Panc1 (cell line): ENCODE results near the gene OSBPL8. TPM values are rescaled to one million over a fixed set of nuclear protein-coding genes. Genes with fewer than 3 reads are reported as not detected.

Experiments
- ATAC-seq: fragments of 200-7000 bp; cut with Tn5 transposase; 2 replicates; pipeline ENCODE4 v1.9.1; 2020; ENCODE audit warnings: mild to moderate bottlenecking, moderate library complexity
- BruUV-seq: library from RNA; stranded (reverse); fragments of 400-500 nt; replicated peaks from 2 replicates; lab custom pipeline; 2021; lab: Mats Ljungman, UMichigan
- CTCF ChIA-PET: fragments of 300-600 bp; sonication (Branson Sonifier 250); formaldehyde crosslinking; loops from one replicate; lab custom pipeline; 2022; ENCODE audit warnings: antibody characterized with exemption; lab: Charles Lee
- POLR2A ChIA-PET: fragments of 300-600 bp; sonication (Branson Sonifier 250); formaldehyde crosslinking; loops from one replicate; lab custom pipeline; 2022; ENCODE audit warnings: antibody characterized with exemption; lab: Charles Lee
- DNase-seq: peaks from one replicate; pipeline ENCODE4 v3.0.0-alpha.2; 2010; ENCODE audit warnings: low read depth, low spot score
- H3K27ac ChIP-seq: 2 replicates; pipeline ENCODE4 v1.5.1; 2011; ENCODE audit warnings: mild to moderate bottlenecking, low read length, inconsistent platforms
- H3K27me3 ChIP-seq: fragments of 200-500 bp; sonication (Bioruptor generic); 2 replicates; pipeline ENCODE4 v1.6.0; 2014; ENCODE audit warnings: low read length, inconsistent platforms; ENCODE audit not compliant: control insufficient read depth, insufficient read depth
- H3K36me3 ChIP-seq: fragments of 200-500 bp; sonication (Bioruptor generic); 2 replicates; pipeline ENCODE4 v1.5.1; 2014; ENCODE audit warnings: inconsistent platforms, mild to moderate bottlenecking, low read length, moderate library complexity; ENCODE audit not compliant: control insufficient read depth, insufficient read depth
- H3K4me1 ChIP-seq: 2 replicates; pipeline ENCODE4 v1.5.1; 2011; ENCODE audit warnings: inconsistent platforms, mild to moderate bottlenecking, low read length, moderate library complexity; ENCODE audit not compliant: control insufficient read depth, insufficient read depth
- H3K4me3 ChIP-seq, 2 experiments: 2 replicates each; pipeline ENCODE4 v1.5.1; 2011 to 2012; ENCODE audit warnings: low read depth in 2 of 2, low read length in 2 of 2, mild to moderate bottlenecking in 2 of 2, inconsistent platforms in 1 of 2, moderate library complexity in 1 of 2
- H3K9me3 ChIP-seq: fragments of 200-500 bp; sonication (Bioruptor generic); 2 replicates; pipeline ENCODE4 v1.5.1; 2014; ENCODE audit warnings: low read depth, mild to moderate bottlenecking, inconsistent platforms, low read length, moderate library complexity; ENCODE audit not compliant: control insufficient read depth, insufficient read depth
- POLR2AphosphoS5 ChIP-seq: IDR thresholded peaks from 2 replicates; pipeline ENCODE4 v1.6.1; 2012; ENCODE audit warnings: mild to moderate bottlenecking, low read depth, low read length, moderate library complexity
- SIN3A ChIP-seq: IDR thresholded peaks from 2 replicates; pipeline ENCODE4 v1.6.1; 2012; ENCODE audit warnings: low read depth, mild to moderate bottlenecking, low read length, moderate library complexity, borderline replicate concordance; ENCODE audit not compliant: insufficient read depth
- TCF7L2 ChIP-seq: IDR thresholded peaks from 2 replicates; pipeline ENCODE4 v1.6.1; 2011; ENCODE audit warnings: mild to moderate bottlenecking, low read depth, low read length, inconsistent platforms
- in situ Hi-C: cut with HindIII; loops from 2 replicates; pipeline ENCODE4 v1.10.0; 2016; ENCODE audit warnings: low sequenced_read_pairs, low pct_unique_long_range_greater_than_20kb
- intact Hi-C: fragments of 100-400 bp; cut with micrococcal nuclease; formaldehyde crosslinking; loops from one replicate; pipeline ENCODE4 v1.10.0; 2022; ENCODE audit not compliant: unreplicated experiment
- total RNA-seq: library from RNA; stranded (reverse); gene quantifications from one replicate; pipeline ENCODE4 v1.2.1, GENCODE V29; 2021; ENCODE audit not compliant: unreplicated experiment
- TF ChIP-seq, protein P1 (sequence below): fragments of 450-650 bp; IDR thresholded peaks from 2 replicates; pipeline ENCODE4 v1.5.1; 2017; ENCODE audit warnings: mild to moderate bottlenecking
- TF ChIP-seq, protein P2 (sequence below), 2 experiments: IDR thresholded peaks; 2 replicates each; pipeline ENCODE4 v1.6.1; 2011 to 2012; ENCODE audit warnings: low read depth in 2 of 2, control low read depth in 1 of 2, low read length in 1 of 2, mild to moderate bottlenecking in 1 of 2, moderate library complexity in 1 of 2; ENCODE audit not compliant: insufficient read depth in 1 of 2

OSBPL8 gene
- total RNA-seq, 1 experiment from 2014 or later: 76.9 TPM

DNA sequence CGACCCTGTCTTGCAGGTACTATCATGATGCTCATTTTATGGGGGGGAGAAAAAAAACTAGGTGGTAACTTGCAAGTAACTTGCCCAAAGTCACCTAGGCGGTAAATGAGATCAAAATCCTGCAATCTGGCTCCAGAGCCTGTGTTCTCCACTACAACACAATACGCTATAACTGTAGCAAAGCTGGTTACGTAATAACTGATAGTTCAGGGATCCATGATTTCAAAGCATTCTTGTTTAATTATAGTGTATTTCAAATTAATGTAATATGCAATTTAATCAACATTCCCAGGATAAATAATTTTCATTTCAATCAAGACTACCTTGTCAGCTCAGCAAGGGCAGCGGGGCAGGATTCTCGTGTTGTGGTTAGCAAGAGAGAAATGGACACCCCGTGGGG, 243.1 kb downstream of the OSBPL8 start:
- TF ChIP-seq TCF7L2 (no peak), SIN3A (no peak), POLR2AphosphoS5 (no peak)
- TF ChIP-seq, protein P1, sequence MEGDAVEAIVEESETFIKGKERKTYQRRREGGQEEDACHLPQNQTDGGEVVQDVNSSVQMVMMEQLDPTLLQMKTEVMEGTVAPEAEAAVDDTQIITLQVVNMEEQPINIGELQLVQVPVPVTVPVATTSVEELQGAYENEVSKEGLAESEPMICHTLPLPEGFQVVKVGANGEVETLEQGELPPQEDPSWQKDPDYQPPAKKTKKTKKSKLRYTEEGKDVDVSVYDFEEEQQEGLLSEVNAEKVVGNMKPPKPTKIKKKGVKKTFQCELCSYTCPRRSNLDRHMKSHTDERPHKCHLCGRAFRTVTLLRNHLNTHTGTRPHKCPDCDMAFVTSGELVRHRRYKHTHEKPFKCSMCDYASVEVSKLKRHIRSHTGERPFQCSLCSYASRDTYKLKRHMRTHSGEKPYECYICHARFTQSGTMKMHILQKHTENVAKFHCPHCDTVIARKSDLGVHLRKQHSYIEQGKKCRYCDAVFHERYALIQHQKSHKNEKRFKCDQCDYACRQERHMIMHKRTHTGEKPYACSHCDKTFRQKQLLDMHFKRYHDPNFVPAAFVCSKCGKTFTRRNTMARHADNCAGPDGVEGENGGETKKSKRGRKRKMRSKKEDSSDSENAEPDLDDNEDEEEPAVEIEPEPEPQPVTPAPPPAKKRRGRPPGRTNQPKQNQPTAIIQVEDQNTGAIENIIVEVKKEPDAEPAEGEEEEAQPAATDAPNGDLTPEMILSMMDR: no peak
- TF ChIP-seq, protein P2, sequence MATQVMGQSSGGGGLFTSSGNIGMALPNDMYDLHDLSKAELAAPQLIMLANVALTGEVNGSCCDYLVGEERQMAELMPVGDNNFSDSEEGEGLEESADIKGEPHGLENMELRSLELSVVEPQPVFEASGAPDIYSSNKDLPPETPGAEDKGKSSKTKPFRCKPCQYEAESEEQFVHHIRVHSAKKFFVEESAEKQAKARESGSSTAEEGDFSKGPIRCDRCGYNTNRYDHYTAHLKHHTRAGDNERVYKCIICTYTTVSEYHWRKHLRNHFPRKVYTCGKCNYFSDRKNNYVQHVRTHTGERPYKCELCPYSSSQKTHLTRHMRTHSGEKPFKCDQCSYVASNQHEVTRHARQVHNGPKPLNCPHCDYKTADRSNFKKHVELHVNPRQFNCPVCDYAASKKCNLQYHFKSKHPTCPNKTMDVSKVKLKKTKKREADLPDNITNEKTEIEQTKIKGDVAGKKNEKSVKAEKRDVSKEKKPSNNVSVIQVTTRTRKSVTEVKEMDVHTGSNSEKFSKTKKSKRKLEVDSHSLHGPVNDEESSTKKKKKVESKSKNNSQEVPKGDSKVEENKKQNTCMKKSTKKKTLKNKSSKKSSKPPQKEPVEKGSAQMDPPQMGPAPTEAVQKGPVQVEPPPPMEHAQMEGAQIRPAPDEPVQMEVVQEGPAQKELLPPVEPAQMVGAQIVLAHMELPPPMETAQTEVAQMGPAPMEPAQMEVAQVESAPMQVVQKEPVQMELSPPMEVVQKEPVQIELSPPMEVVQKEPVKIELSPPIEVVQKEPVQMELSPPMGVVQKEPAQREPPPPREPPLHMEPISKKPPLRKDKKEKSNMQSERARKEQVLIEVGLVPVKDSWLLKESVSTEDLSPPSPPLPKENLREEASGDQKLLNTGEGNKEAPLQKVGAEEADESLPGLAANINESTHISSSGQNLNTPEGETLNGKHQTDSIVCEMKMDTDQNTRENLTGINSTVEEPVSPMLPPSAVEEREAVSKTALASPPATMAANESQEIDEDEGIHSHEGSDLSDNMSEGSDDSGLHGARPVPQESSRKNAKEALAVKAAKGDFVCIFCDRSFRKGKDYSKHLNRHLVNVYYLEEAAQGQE (IDR thresholded peaks at IDR 0.05; ENCODE audit: insufficient read depth in 1 of 2, low read depth in 2 of 2, low read length in 1 of 2): no peak
- DNase-seq (no peak), ATAC-seq (no peak)
- in situ Hi-C loops (no loop called here), intact Hi-C loops (no loop called here)
- no peaks in the 10 kb centered on the region for H3K9me3 ChIP-seq
- no peak overlapping the region for H3K4me3 ChIP-seq
- ChIA-PET CTCF (no interaction called here), POLR2A (no interaction called here)
- H3K4me1 ChIP-seq: no peaks in the 10 kb centered on the region; the same call in 1 of the 2 replicates
- H3K36me3 ChIP-seq: no peaks in the 10 kb centered on the region
- no TSS peak for BruUV-seq
- no peaks in the 10 kb centered on the region for H3K27me3 ChIP-seq
- H3K27ac ChIP-seq: no peak overlapping the region

DNA sequence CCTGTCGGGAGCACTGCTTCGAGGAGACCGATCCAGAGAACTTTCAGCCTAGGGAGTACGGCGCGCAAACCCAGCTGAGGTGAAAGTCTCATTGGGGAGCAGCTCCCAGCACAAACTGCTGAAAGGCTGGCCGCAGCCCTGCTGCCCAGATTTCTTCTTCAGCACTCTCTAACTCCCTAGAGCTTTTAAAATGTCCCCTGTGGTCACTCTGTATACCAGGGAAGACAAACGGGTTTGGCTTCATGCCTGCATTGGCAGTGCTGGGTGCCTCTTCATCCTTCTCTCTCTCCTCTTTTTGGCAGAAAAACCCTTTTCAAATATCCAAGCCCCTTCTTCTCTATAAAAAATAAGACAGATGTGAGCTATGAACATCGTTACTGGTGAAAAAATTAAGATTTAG, 246.3 kb downstream of the OSBPL8 start:
- no peak for DNase-seq

More for the DNA sequence above, 246.3 kb downstream of the OSBPL8 start:
- intact Hi-C loops (no loop called here), in situ Hi-C loops (no loop called here)
- Histone ChIP-seq H3K36me3 (no peaks in the 10 kb centered on the region), H3K4me1 (no peaks in the 10 kb centered on the region; the same call in 1 of the 2 replicates), H3K4me3 (no peak overlapping the region), H3K27ac (no peak overlapping the region), H3K9me3 (no peaks in the 10 kb centered on the region), H3K27me3 (no peaks in the 10 kb centered on the region)
- POLR2A ChIA-PET: no interaction called here
- TF ChIP-seq TCF7L2 (no peak), SIN3A (no peak), POLR2AphosphoS5 (no peak)
- TF ChIP-seq, protein P2 (IDR thresholded peaks at IDR 0.05; ENCODE audit: insufficient read depth in 1 of 2, low read depth in 2 of 2, low read length in 1 of 2): no peak
- TF ChIP-seq, protein P1: no peak
- CTCF ChIA-PET: no interaction called here
- BruUV-seq: no TSS peak
- no peak for ATAC-seq
